Measurements from ENCODE around the gene C2. TPM values are rescaled to one million over a fixed set of nuclear protein-coding genes. Genes with fewer than 3 reads are reported as not detected.
"Not testable (repeated sequence)": the region's sequence is repeated elsewhere in the genome, so short reads cannot be mapped to it uniquely, and the experiment has no call there.

The C2 gene
- total RNA-seq, 1 experiment from 2014 or later, result not detected

- DNase-seq (ENCODE audit: low read depth), result no peak
Measured at GRCh38 chr6:31922942-31923341, 4.6 kb upstream of the C2 start.

GRCh38 chr6:31927863-31928671 is 550 bp downstream of the C2 start:
- DNase-seq (ENCODE audit: low read depth), result no peak

- DNase-seq (ENCODE audit: low read depth), result no peak
Measured at GRCh38 chr6:31928672-31928939, 1.1 kb downstream of the C2 start.

GRCh38 chr6:31930962-31931361 is 3.4 kb downstream of the C2 start:
- no peak for DNase-seq (ENCODE audit: low read depth)

GRCh38 chr6:31932137-31932536 is 4.6 kb downstream of the C2 start:
- not testable (repeated sequence) for DNase-seq (ENCODE audit: low read depth)

- DNase-seq (ENCODE audit: low read depth), result no peak
Measured at GRCh38 chr6:31933537-31933936, 6.0 kb downstream of the C2 start.

GRCh38 chr6:31935021-31935420 is 7.5 kb downstream of the C2 start:
- DNase-seq (ENCODE audit: low read depth), result no peak

- DNase-seq (ENCODE audit: low read depth), result no peak
Measured at GRCh38 chr6:31935823-31936222, 8.3 kb downstream of the C2 start.

- DNase-seq (ENCODE audit: low read depth), result peak; percentile 65
Measured at GRCh38 chr6:31940256-31940664, 12.7 kb downstream of the C2 start.

GRCh38 chr6:31943742-31944141 is 16.2 kb downstream of the C2 start:
- no peak for DNase-seq (ENCODE audit: low read depth)

GRCh38 chr6:31945154-31945506 is 17.6 kb downstream of the C2 start:
- no peak for DNase-seq (ENCODE audit: low read depth)

- peak; percentile 85 for DNase-seq (ENCODE audit: low read depth)
Measured at GRCh38 chr6:31945507-31946369, 18.2 kb downstream of the C2 start, which contains the start of gene CFB. Gene CFB (plus strand): TSS chr6:31946095. CDS start chr6:31946222, 127 bp downstream.

- no peak for DNase-seq (ENCODE audit: low read depth)
Measured at GRCh38 chr6:31946370-31946885, 18.9 kb downstream of the C2 start.

- no peak for DNase-seq (ENCODE audit: low read depth)
Measured at GRCh38 chr6:31947070-31947675, 19.7 kb downstream of the C2 start.

- no peak for DNase-seq (ENCODE audit: low read depth)
Measured at GRCh38 chr6:31947864-31948263, 20.3 kb downstream of the C2 start.

- no peak for DNase-seq (ENCODE audit: low read depth)
Measured at GRCh38 chr6:31948306-31948705, 20.8 kb downstream of the C2 start.

GRCh38 chr6:31948753-31949413 is 21.4 kb downstream of the C2 start:
- DNase-seq (ENCODE audit: low read depth), result peak; percentile 86

GRCh38 chr6:31949926-31950548 is 22.5 kb downstream of the C2 start:
- DNase-seq (ENCODE audit: low read depth), result no peak

- peak; percentile 65 for DNase-seq (ENCODE audit: low read depth)
Measured at GRCh38 chr6:31952140-31952805, 24.8 kb downstream of the C2 start.

- DNase-seq (ENCODE audit: low read depth), result no peak
Measured at GRCh38 chr6:31952890-31953289, 25.4 kb downstream of the C2 start.

- DNase-seq (ENCODE audit: low read depth), result no peak
Measured at GRCh38 chr6:31954511-31954910, 27.0 kb downstream of the C2 start.
